Inflammatory macrophage treated with lipopolysaccharide for 4 hours (primary cell): ENCODE results near the gene NIFK.
"Not testable (repeated sequence)": the region's sequence is repeated elsewhere in the genome, so short reads cannot be mapped to it uniquely, and the experiment has no call there.

Source experiments
- DNase-seq: peaks from one replicate; pipeline ENCODE4 v3.0.0-alpha.2; 2020

Gene NIFK

GRCh38 chr2:121690572-121690971 lies 46.1 kb downstream of the NIFK start:
- DNase-seq: not testable (repeated sequence)

DNA sequence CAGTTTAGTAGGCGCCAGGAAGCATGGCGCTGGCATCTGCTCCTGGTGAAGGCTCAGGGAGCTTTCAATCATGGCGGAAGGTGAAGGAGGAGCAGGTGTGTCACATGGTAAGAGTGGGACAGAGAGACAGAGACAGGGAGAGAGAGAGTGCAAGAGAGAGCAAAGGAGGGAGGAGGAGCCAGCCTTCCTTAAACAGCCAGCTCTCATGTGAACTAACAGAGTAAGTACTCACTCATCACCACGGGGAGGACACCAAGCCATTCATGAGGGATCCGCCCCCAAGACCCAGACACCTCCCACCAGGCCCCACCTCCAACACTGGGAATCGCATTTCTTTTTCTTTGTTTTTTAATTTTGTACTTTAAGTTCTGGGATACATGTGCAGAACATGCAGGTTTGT lies 46.6 kb downstream of the NIFK start:
- no peak for DNase-seq

- DNase-seq: no peak
Observed at GRCh38 chr2:121689356-121689755, 47.3 kb downstream of the NIFK start.

DNA sequence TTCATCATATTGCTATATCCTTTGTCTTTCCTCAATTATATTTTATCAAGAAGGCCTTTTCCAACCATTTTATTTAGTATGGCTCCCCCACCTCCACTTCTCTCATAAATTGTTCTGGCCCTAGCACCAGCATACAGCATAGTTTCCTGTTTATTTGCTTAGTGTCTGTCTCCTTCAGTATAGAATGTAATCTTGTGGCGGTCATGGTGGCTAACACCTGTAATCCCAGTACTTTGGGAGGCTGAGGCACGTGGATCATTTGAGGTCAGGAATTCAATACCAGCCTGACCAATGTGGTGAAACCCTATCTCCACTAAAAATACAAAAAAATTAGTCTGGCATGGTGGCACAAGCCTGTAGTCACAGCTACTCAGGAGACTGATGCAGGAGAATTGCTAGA lies 47.9 kb downstream of the NIFK start:
- DNase-seq: no peak

- no peak for DNase-seq
Observed at GRCh38 chr2:121686902-121687301, 49.8 kb downstream of the NIFK start.

DNA sequence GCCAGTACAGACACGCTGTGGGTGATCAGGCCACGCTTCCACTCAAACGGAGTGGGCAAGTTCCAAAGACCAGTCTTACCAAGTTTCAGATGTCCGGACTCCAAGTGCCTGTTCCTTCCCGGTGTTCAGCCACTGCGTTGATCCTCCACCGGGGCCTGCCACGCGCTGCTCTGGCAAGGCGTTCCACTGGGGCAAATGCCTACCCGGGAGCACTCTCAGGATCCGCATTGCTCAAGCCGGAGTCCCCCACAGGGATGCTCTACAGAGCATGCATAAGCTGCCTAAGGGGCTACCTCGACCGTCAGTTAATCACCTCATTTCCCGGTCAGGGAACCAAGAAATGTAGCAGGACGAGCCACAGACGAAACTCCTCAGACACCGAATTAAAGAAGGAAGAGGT lies 50.5 kb downstream of the NIFK start:
- DNase-seq: no peak

GRCh38 chr2:121682396-121683298 lies 54.0 kb downstream of the NIFK start:
- DNase-seq: no peak

- DNase-seq: no peak
Observed at GRCh38 chr2:121677855-121678254, 58.8 kb downstream of the NIFK start.
